GM23338 (cell line): ENCODE measurements around the gene ZNF331. TPM values are rescaled to one million over a fixed set of nuclear protein-coding genes. Genes with fewer than 3 reads are reported as not detected.

Experiments used
- ATAC-seq: fragments of 200-7000 bp; cut with Tn5 transposase; 3 replicates; pipeline ENCODE4 v1.9.1; 2020
- DNase-seq: peaks from one replicate; pipeline ENCODE4 v3.0.0-alpha.2; 2015; ENCODE audit warnings: low spot score
- H2AFZ ChIP-seq: fragments of 200-600 bp; sonication (generic); 2 replicates; pipeline ENCODE4 v1.8.0; 2016; ENCODE audit warnings: antibody characterized with exemption, mild to moderate bottlenecking, moderate library complexity
- H3F3A ChIP-seq: fragments of 200-600 bp; sonication (generic); replicated peaks from 2 replicates; pipeline ENCODE4 v1.8.0; 2017; ENCODE audit warnings: antibody characterized with exemption, mixed run types, low read depth
- H3K27ac ChIP-seq: fragments of 200-600 bp; sonication (generic); 2 replicates; pipeline ENCODE4 v1.6.1; 2016; ENCODE audit warnings: low read depth
- H3K27me3 ChIP-seq: fragments of 200-600 bp; sonication (generic); 2 replicates; pipeline ENCODE4 v1.8.0; 2016; ENCODE audit warnings: mild to moderate bottlenecking, mixed run types, moderate library complexity; ENCODE audit not compliant: insufficient read depth
- H3K36me3 ChIP-seq: fragments of 200-600 bp; sonication (generic); 2 replicates; pipeline ENCODE4 v1.8.0; 2016; ENCODE audit warnings: mild to moderate bottlenecking; ENCODE audit not compliant: insufficient read depth
- H3K4me1 ChIP-seq: fragments of 200-600 bp; sonication (generic); 2 replicates; pipeline ENCODE4 v1.8.0; 2016; ENCODE audit warnings: mild to moderate bottlenecking, moderate library complexity; ENCODE audit not compliant: insufficient read depth
- H3K4me2 ChIP-seq: fragments of 200-600 bp; sonication (generic); 2 replicates; pipeline ENCODE4 v1.7.1; 2017; ENCODE audit warnings: mixed run types
- H3K4me3 ChIP-seq: fragments of 200-600 bp; sonication (generic); 2 replicates; pipeline ENCODE4 v1.6.1; 2016; ENCODE audit warnings: mixed run types
- H3K79me2 ChIP-seq: fragments of 200-600 bp; sonication (generic); replicated peaks from 2 replicates; pipeline ENCODE4 v1.8.0; 2017; ENCODE audit warnings: mild to moderate bottlenecking; ENCODE audit not compliant: insufficient read depth
- H3K9me2 ChIP-seq: fragments of 200-600 bp; sonication (generic); 2 replicates; pipeline ENCODE4 v1.8.0; 2017; ENCODE audit not compliant: insufficient read depth
- H4K20me1 ChIP-seq: fragments of 200-600 bp; sonication (generic); replicated peaks from 2 replicates; pipeline ENCODE4 v1.8.0; 2017; ENCODE audit warnings: mild to moderate bottlenecking; ENCODE audit not compliant: insufficient read depth
- H3K27ac Mint-ChIP-seq: 2 replicates; pipeline ENCODE4 v1.8.0; 2020; ENCODE audit warnings: inconsistent platforms, mild to moderate bottlenecking, moderate library complexity, mixed read lengths
- H3K27me3 Mint-ChIP-seq: 3 replicates; pipeline ENCODE4 v1.8.0; 2022; ENCODE audit warnings: low read depth, mild to moderate bottlenecking, moderate library complexity, mixed read lengths, inconsistent platforms; ENCODE audit not compliant: insufficient read depth, poor library complexity
- H3K36me3 Mint-ChIP-seq: 3 replicates; pipeline ENCODE4 v1.8.0; 2021; ENCODE audit warnings: low read depth, mild to moderate bottlenecking, inconsistent platforms, moderate library complexity, mixed read lengths
- H3K4me1 Mint-ChIP-seq: 3 replicates; pipeline ENCODE4 v1.8.0; 2020; ENCODE audit warnings: mild to moderate bottlenecking, inconsistent platforms, mixed read lengths
- H3K4me3 Mint-ChIP-seq: 3 replicates; pipeline ENCODE4 v1.8.0; 2021; ENCODE audit warnings: moderate library complexity, mild to moderate bottlenecking, inconsistent platforms, mixed read lengths
- H3K9me3 Mint-ChIP-seq: 3 replicates; pipeline ENCODE4 v1.8.0; 2020; ENCODE audit warnings: moderate library complexity, mild to moderate bottlenecking, inconsistent platforms, mixed read lengths
- CTCF ChIP-seq, 2 experiments: fragments of 200-600 bp in 1 of 2; sonication (generic) in 1 of 2; conservative IDR thresholded peaks; 2 replicates each; pipeline versions ENCODE4 v1.5.1 to v1.6.1; 2016 to 2017; ENCODE audit warnings: antibody characterized with exemption in 2 of 2, low read depth in 2 of 2, mild to moderate bottlenecking in 2 of 2, moderate library complexity in 1 of 2
- POLR2AphosphoS5 ChIP-seq: IDR thresholded peaks from 2 replicates; pipeline ENCODE4 v1.6.1; 2016; ENCODE audit warnings: antibody characterized with exemption, low read depth
- REST ChIP-seq: IDR thresholded peaks from one replicate; pipeline ENCODE4 v1.6.1; 2018; ENCODE audit warnings: antibody characterized with exemption; ENCODE audit not compliant: unreplicated experiment
- ZNF114 ChIP-seq: fragments of 250-450 bp; sonication (Bioruptor Pico); IDR thresholded peaks from 2 replicates; pipeline ENCODE4 v1.5.0; 2020; ENCODE audit warnings: mild to moderate bottlenecking, moderate library complexity
- polyA plus RNA-seq: library from polyadenylated mRNA; unstranded; fragments of >200 nt; fragmentation: Nextera tagmentation; extraction: Ambion mirVana; gene quantifications from 2 replicates; pipeline ENCODE4 v1.2.1, GENCODE V29; 2016
- total RNA-seq: library from RNA; depleted of rRNA; stranded (reverse); fragments of >200 nt; shearing (Covaris generic); gene quantifications from 2 replicates; pipeline ENCODE4 v1.2.3, GENCODE V29; 2014

ZNF331 gene
- total and polyA plus RNA-seq, 2 experiments from 2014 or later, result 36.2 to 46.5 TPM

DNA sequence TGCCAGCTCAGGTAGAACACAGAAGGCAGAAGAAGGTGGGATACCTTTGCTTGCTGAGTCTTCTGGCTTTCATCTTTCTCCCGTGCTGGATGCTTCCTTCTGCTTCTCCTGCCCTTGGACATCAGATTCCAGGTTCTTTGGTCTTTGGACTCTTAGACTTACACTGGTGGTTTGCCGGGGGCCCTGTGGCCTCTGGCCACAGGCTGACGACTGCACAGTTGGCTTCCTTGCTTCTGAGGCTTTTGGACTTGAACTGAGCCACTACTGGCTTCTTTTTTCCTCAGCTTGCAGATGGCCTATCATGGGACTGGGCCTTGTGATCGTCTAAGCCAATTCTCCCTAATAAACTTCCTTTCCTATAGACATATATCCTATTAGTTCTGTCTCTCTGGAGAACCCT is 19.8 kb upstream of the ZNF331 start:
- H3K36me3 Mint-ChIP-seq, result peaks cover 21% of the 10 kb centered on the region

More for the DNA sequence above, 19.8 kb upstream of the ZNF331 start:
- Mint-ChIP-seq H3K27ac (no peak overlapping the region), H3K9me3 (peaks cover 3% of the 10 kb centered on the region; the same call in 2 of the 3 replicates), H3K27me3 (peaks cover 6% of the 10 kb centered on the region), H3K4me1 (peaks cover 9% of the 10 kb centered on the region), H3K4me3 (no peak overlapping the region)
- TF ChIP-seq POLR2AphosphoS5 (no peak), CTCF (conservative IDR thresholded peaks at IDR 0.05; ENCODE audit: low read depth in 2 of 2) (no peak), REST (no peak), ZNF114 (CRISPR knock-in tag) (no peak)
- Histone ChIP-seq H3K4me1 (peaks cover 15% of the 10 kb centered on the region; the same call in 1 of the 2 replicates), H3K27ac (no peak overlapping the region), H3K27me3 (no peaks in the 10 kb centered on the region), H3K36me3 (peaks cover under 1% of the 10 kb centered on the region), H4K20me1 (no peaks in the 10 kb centered on the region), H3K4me3 (no peak overlapping the region), H3K4me2 (no peak overlapping the region), H2AFZ (no peak overlapping the region), H3K79me2 (peaks cover 22% of the 10 kb centered on the region), H3K9me2 (0 out of 2 replicates have a peak, but pooled peaks cover 5% of the 10 kb centered on the region), H3F3A (peaks cover 13% of the 10 kb centered on the region; the same call in 1 of the 2 replicates)
- DNase-seq (no peak), ATAC-seq (no peak)
